Activated CD4-positive, alpha-beta T cell treated with anti-CD3 and anti-CD28 coated beads, Interleukin-2, amount 10 ng/mL, durations not matched to agents 7 days and 5 days (primary cell): ENCODE measurements around the gene OXA1L. TPM values are rescaled to one million over a fixed set of nuclear protein-coding genes. Genes with fewer than 3 reads are reported as not detected.
"Not testable (repeated sequence)": the region's sequence is repeated elsewhere in the genome, so short reads cannot be mapped to it uniquely, and the experiment has no call there.

Experiments
- CTCF ChIA-PET: fragments of 350-600 bp; sonication (Branson Sonifier 250); formaldehyde crosslinking; loops from one replicate; lab custom pipeline; 2021; ENCODE audit warnings: antibody characterized with exemption; lab: Charles Lee
- POLR2A ChIA-PET: fragments of 350-600 bp; sonication (Branson Sonifier 250); formaldehyde crosslinking; loops from one replicate; lab custom pipeline; 2021; ENCODE audit warnings: antibody characterized with exemption; lab: Charles Lee
- DNase-seq: peaks from one replicate; pipeline ENCODE4 v3.0.0-alpha.2; 2020
- H3K27ac Mint-ChIP-seq: one replicate; pipeline ENCODE4 v1.8.0; 2021; ENCODE audit warnings: mild to moderate bottlenecking, moderate library complexity, mixed read lengths
- H3K27me3 Mint-ChIP-seq: one replicate; pipeline ENCODE4 v1.8.0; 2021; ENCODE audit warnings: mixed read lengths
- H3K36me3 Mint-ChIP-seq: one replicate; pipeline ENCODE4 v1.8.0; 2021; ENCODE audit warnings: low read depth, mixed read lengths
- H3K4me1 Mint-ChIP-seq: one replicate; pipeline ENCODE4 v1.8.0; 2021; ENCODE audit warnings: mixed read lengths
- H3K4me3 Mint-ChIP-seq: one replicate; pipeline ENCODE4 v1.8.0; 2021; ENCODE audit warnings: mild to moderate bottlenecking, moderate library complexity, mixed read lengths
- H3K9me3 Mint-ChIP-seq: one replicate; pipeline ENCODE4 v1.8.0; 2021; ENCODE audit warnings: mixed read lengths
- total RNA-seq, 2 experiments: library from RNA; stranded (reverse); gene quantifications; one replicate each; pipeline ENCODE4 v1.2.3, GENCODE V29; 2021

The OXA1L gene
- total RNA-seq, 2 experiments from 2014 or later: 122 to 141 TPM

DNA sequence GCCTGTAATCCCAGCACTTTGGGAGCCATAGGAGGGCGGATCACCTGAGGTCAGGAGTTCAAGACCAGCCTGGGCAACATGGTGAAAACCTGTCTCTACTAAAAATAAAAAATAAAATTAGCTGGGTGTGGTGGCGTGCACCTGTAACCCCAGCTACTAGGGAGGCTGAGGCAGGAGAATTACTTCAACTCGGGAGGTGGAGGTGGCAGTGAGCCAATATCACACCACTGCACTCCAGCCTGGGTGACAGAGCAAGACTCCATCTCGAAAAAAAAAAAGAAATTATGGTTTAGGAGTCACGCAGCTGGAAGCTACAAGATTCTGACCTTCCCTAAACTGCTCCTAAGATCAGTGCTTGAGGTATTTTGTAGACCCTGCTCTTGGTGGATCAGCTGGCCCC is 27.1 kb downstream of the OXA1L start:
- H3K4me1 Mint-ChIP-seq, DNase-seq, H3K4me3 Mint-ChIP-seq, H3K27me3 Mint-ChIP-seq, H3K36me3 Mint-ChIP-seq, POLR2A ChIA-PET, H3K27ac Mint-ChIP-seq, H3K9me3 Mint-ChIP-seq: not testable (repeated sequence)
- CTCF ChIA-PET: interaction anchor here (0.6 to 1.2 kb wide), 3 partner anchors 27 to 1663 kb away, joined by 3 read pairs; partner anchors contain the start of gene OXA1L

DNA sequence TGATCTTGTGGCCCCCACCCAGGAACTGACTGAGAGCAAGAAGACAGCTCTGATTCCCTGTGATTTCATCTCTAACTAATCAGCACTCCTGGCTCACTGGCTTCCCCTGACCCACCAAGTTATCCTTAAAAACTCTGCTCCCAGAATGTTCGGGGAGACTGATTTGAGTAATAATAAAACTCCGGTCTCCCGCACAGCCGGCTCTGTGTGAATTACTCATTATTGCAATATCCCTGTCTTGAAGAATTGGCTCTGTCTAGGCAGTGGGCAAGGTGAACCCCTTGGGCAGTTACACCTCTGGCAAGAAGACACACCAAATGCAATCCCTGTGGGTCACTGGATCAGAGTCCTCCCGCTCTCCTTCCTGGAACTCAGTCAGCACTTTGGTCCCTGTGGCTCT is 27.5 kb downstream of the OXA1L start:
- Mint-ChIP-seq H3K4me3 (no peak overlapping the region), H3K9me3 (no peaks in the 10 kb centered on the region), H3K36me3 (no peaks in the 10 kb centered on the region), H3K27ac (no peak overlapping the region), H3K27me3 (peaks cover 11% of the 10 kb centered on the region), H3K4me1 (peaks cover 4% of the 10 kb centered on the region)
- no peak for DNase-seq
- POLR2A ChIA-PET: no interaction called here
- CTCF ChIA-PET: interaction anchor here (0.5 to 1.2 kb wide), 3 partner anchors 27 to 806 kb away, joined by 3 to 4 read pairs (median 3); partner anchors contain the start of gene OXA1L

DNA sequence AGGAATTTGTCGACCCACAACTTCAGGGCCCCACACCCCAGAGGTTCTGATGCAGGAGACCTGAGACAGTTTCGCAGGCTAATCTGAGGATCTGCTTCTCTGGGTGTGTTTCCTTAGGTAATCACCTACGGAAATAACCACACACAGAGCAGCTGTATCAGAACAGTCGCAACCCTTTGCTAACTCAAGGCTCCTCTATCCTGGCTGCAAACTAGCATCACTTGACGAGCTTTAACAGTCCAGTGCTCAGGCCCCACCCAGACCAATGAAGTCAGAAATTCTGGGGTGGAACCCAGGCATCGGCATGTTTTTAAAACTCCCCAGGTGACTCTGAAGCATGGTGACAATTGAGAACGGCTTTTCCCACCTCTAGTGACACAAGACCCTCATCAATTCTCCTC is 28.1 kb downstream of the OXA1L start:
- Mint-ChIP-seq H3K27ac (no peak overlapping the region), H3K4me1 (peaks cover 4% of the 10 kb centered on the region), H3K4me3 (no peak overlapping the region), H3K27me3 (peaks cover 13% of the 10 kb centered on the region), H3K36me3 (no peaks in the 10 kb centered on the region), H3K9me3 (no peaks in the 10 kb centered on the region)
- POLR2A ChIA-PET: no interaction called here
- no peak for DNase-seq
- CTCF ChIA-PET: interaction anchor here (0.5 to 1.2 kb wide), 2 partner anchors 19 to 807 kb away, joined by 3 to 4 read pairs; no protein-coding TSS in a partner anchor

DNA sequence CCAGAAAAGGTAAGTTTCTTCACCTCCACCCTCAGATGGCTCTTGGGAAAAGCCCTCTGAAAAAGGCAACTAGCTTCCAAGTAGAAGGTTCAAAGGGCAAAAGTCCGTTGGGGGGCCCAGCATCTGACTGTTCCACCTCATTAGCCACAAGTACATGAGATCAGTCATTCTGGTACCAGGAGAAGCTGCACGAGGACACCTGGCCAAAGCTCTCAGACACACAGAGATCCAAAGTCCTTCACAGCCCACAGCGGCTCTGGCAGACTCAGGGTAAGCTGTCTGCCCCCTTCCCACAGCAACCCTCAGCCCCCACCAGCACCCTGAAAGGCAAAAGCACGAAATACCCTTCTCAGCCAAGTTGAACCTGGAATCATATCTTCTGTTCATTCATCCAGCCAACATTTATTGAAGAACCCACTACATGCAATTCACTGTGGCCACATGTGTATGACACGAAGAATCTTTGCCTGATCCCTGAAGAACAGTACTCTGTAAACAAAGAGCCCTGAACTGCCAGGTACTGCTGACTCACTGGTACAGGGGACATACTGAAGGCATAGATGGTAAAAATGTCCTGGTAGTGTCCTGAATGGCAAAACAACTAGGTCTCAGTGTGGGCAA is 29.7 kb downstream of the OXA1L start:
- Mint-ChIP-seq H3K4me3 (no peak overlapping the region), H3K36me3 (no peaks in the 10 kb centered on the region), H3K9me3 (no peaks in the 10 kb centered on the region), H3K27ac (no peak overlapping the region), H3K27me3 (peaks cover 18% of the 10 kb centered on the region), H3K4me1 (no peaks in the 10 kb centered on the region)
- ChIA-PET CTCF (interaction anchor here (1.2 to 2.6 kb wide), 2 partner anchors 11 to 226 kb away, joined by 3 to 10 read pairs; no protein-coding TSS in a partner anchor), POLR2A (no interaction called here)
- DNase-seq: no peak

DNA sequence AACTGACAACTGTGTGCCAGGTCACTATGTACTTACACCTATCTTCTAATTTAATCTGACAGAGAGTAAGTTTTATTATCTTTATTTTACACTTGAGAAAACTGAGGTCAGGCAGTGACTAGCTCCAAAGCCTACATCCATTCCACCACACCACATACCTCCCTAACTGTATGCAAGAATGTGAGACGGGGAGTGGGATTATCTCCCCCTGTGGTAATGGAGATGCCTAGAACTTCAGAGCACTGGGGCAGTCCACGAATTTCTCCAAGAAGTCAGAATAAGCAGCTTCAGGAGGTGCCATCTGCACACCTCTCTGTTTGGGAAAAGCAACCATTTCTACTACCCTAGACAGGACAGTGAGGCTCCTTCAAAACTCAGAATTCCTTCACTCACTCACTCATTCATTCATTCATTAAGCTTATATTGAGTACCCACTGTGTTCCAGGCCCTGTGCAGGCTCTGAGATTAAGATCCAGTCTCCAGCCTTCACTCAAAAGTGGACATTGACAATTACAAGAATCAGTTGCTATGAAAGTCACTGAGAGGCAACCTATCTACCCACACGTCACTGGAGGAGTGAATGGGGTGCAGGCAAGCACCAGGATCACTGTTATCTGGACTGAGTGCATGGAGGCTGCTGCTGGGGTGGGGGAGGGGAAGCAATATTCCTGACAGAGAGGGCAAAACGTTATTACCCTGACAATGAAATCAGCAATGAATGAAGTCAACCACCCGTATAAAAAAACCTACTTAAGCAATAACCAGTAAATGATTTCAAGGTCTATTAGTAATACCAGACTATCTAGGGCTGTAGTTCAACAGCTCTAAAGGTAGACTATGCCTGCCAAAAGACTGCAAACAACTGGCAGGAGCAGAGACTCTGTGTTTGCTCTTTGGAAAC is 30.8 kb downstream of the OXA1L start:
- ChIA-PET POLR2A (no interaction called here), CTCF (interaction anchor here (0.6 to 2.6 kb wide), 2 partner anchors 227 to 809 kb away, joined by 3 to 10 read pairs; no protein-coding TSS in a partner anchor)
- peaks cover 19% of the 10 kb centered on the region for H3K27me3 Mint-ChIP-seq
- H3K36me3 Mint-ChIP-seq: no peaks in the 10 kb centered on the region
- no peaks in the 10 kb centered on the region for H3K9me3 Mint-ChIP-seq
- H3K27ac Mint-ChIP-seq: no peak overlapping the region
- DNase-seq: no peak
- H3K4me1 Mint-ChIP-seq: no peaks in the 10 kb centered on the region
- H3K4me3 Mint-ChIP-seq: no peak overlapping the region

DNA sequence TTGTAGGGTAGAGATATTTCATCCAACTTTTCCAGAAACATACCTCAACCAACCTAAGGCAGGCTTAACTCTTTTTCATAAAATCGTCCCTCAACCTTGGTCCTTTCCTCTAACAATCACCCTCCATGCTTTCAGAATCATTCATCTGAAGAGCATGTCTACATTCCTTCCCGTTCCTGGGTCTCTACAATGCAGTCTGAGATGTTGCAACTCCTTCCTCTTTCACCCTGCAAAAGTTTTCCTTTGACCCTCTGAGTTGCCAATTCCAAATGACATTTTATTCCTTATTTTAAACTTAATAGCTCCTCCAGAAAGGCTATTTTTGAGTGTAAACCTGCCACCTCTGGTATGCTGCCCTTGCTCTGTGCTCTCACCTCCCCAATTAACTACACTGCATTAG is 32.0 kb downstream of the OXA1L start:
- Mint-ChIP-seq H3K36me3 (no peaks in the 10 kb centered on the region), H3K27me3 (peaks cover 25% of the 10 kb centered on the region), H3K4me3 (no peak overlapping the region), H3K27ac (no peak overlapping the region), H3K4me1 (no peaks in the 10 kb centered on the region), H3K9me3 (no peaks in the 10 kb centered on the region)
- ChIA-PET POLR2A (no interaction called here), CTCF (no interaction called here)
- no peak for DNase-seq

DNA sequence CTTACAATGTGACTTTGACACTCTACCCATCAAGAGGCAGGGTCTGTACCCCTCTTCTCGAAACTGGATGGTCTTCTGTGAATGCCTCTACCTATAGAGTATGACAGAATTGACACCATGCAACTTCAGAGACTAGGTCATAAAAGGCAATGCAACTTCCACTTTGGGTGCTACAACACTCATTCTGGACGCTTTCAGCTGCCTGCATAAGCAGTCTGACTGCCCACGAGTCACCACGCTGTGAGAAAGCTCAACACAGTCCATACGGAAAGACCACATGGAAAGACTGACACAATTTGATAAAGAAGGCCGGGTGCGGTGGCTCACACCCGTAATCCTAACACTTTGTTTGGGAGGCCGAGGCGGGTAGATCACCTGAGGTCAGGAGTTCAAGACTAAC is 33.9 kb downstream of the OXA1L start:
- H3K9me3 Mint-ChIP-seq: no peaks in the 10 kb centered on the region
- CTCF ChIA-PET: interaction anchor here (1.4 kb wide), 1 partner anchor 16 kb away, joined by 3 read pairs; no protein-coding TSS in a partner anchor
- DNase-seq: no peak
- H3K4me3 Mint-ChIP-seq: no peak overlapping the region
- H3K4me1 Mint-ChIP-seq: no peaks in the 10 kb centered on the region
- POLR2A ChIA-PET: no interaction called here
- no peak overlapping the region for H3K27ac Mint-ChIP-seq
- no peaks in the 10 kb centered on the region for H3K36me3 Mint-ChIP-seq
- peaks cover 23% of the 10 kb centered on the region for H3K27me3 Mint-ChIP-seq

DNA sequence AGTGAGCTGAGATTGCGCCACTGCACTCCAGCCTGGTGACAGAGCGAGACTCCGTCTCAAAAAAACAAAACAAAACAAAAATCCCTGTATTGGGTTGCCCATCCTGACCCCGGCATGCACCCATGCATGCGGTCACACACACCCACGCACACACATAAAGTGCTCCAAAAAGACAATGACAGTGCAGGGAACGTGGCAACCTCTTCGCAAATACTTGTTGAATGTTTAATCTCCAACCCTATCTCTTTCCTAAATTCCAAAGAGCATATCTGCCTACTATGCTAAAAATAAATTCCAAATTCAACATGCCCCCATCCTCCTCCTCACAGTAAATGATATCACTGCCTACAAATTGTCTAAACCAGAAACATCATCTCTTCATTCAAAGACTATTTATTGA is 35.2 kb downstream of the OXA1L start:
- H3K9me3 Mint-ChIP-seq: no peaks in the 10 kb centered on the region
- H3K27ac Mint-ChIP-seq: no peak overlapping the region
- ChIA-PET CTCF (interaction anchor here (0.6 to 1.4 kb wide), 3 partner anchors 17 to 151 kb away, joined by 3 to 4 read pairs (median 3); no protein-coding TSS in a partner anchor), POLR2A (no interaction called here)
- no peaks in the 10 kb centered on the region for H3K4me1 Mint-ChIP-seq
- DNase-seq: no peak
- no peaks in the 10 kb centered on the region for H3K36me3 Mint-ChIP-seq
- peaks cover 23% of the 10 kb centered on the region for H3K27me3 Mint-ChIP-seq
- no peak overlapping the region for H3K4me3 Mint-ChIP-seq

DNA sequence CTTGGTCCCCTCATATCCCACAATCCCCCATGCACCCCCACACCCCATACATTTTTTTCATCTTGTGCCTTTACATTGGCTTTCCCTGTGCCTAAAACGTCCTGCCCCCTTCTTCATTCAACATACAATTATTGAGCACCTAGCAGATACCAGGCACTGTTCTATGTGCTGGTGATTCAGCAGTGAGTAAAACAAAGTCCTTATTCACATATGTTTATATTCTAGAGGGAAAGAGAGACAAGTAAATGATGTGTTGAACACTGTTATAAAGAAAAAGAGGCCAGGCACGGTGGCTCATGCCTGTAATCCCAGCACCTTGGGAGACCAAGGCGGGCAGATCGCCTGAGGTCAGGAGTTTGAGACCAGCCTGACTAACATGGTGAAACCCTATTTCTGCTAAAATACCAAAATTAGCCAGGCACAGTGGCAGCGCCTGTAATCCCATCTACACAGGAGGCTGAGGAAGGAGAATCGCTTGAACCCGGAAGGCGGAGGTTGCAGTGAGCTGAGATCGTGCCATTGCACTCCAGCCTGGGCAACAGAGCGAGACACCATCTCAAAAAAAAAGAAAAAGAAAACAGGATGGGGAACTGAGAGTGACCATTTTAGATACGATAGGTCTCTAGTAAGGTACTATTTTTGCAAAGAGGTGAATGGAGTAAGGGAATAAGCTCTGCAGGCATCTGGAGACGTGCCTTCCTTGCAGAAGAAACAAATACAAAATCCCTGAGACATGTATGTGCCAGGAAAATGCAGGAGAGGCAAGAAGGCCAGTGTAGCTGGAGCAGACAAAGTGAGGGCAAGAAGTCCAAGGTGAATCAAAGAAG is 36.6 kb downstream of the OXA1L start:
- Mint-ChIP-seq H3K9me3 (no peaks in the 10 kb centered on the region), H3K4me3 (no peak overlapping the region), H3K4me1 (no peaks in the 10 kb centered on the region), H3K36me3 (no peaks in the 10 kb centered on the region), H3K27me3 (peaks cover 26% of the 10 kb centered on the region), H3K27ac (no peak overlapping the region)
- POLR2A ChIA-PET: no interaction called here
- no peak for DNase-seq
- CTCF ChIA-PET: interaction anchor here (0.5 to 0.9 kb wide), 2 partner anchors 97 to 234 kb away, joined by 3 read pairs; no protein-coding TSS in a partner anchor

DNA sequence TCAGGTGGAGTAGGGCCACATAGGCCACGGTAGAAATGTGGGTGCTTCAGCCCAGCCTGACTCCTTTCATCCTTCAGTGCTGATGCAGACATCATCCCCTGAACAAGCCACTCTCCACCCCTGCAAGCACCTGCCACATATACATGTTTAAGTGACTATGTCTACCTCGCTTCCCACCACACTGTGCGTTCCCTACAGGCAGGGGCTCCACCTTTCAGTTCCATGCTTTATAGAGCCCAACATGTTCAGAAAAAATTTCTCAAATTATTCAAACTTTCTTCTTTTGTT is 37.1 kb downstream of the OXA1L start:
- Mint-ChIP-seq H3K4me1 (no peaks in the 10 kb centered on the region), H3K9me3 (no peaks in the 10 kb centered on the region), H3K36me3 (no peaks in the 10 kb centered on the region), H3K4me3 (no peak overlapping the region), H3K27ac (no peak overlapping the region), H3K27me3 (peaks cover 24% of the 10 kb centered on the region)
- DNase-seq: no peak
- CTCF ChIA-PET: interaction anchor here (0.5 to 0.9 kb wide), 2 partner anchors 96 to 234 kb away, joined by 3 read pairs; no protein-coding TSS in a partner anchor
- POLR2A ChIA-PET: no interaction called here

DNA sequence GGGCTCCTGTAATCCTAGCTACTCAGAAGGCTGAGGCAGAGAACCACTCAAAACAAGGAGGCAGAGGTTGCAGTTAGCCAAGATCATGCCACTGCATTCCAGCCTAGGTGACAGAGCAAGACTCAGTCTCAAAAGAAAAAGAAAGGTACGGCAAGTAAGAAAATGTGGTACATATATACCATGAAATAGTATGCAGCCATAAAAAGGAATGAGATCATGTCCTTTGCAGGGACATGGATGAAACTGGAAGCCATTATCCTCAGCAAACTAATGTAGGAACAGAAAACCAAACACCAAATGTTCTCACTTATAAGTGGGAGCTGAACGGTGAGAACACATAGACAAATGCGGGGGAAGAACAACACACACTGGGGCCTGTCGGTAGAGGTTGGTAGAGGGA is 38.7 kb downstream of the OXA1L start:
- H3K36me3 Mint-ChIP-seq, H3K4me3 Mint-ChIP-seq, DNase-seq, H3K9me3 Mint-ChIP-seq, H3K4me1 Mint-ChIP-seq, H3K27ac Mint-ChIP-seq, POLR2A ChIA-PET: not testable (repeated sequence)
- CTCF ChIA-PET: interaction anchor here (0.6 to 1.3 kb wide), 3 partner anchors 18 to 235 kb away, joined by 4 read pairs; no protein-coding TSS in a partner anchor
- H3K27me3 Mint-ChIP-seq: peaks cover 15% of the 10 kb centered on the region

DNA sequence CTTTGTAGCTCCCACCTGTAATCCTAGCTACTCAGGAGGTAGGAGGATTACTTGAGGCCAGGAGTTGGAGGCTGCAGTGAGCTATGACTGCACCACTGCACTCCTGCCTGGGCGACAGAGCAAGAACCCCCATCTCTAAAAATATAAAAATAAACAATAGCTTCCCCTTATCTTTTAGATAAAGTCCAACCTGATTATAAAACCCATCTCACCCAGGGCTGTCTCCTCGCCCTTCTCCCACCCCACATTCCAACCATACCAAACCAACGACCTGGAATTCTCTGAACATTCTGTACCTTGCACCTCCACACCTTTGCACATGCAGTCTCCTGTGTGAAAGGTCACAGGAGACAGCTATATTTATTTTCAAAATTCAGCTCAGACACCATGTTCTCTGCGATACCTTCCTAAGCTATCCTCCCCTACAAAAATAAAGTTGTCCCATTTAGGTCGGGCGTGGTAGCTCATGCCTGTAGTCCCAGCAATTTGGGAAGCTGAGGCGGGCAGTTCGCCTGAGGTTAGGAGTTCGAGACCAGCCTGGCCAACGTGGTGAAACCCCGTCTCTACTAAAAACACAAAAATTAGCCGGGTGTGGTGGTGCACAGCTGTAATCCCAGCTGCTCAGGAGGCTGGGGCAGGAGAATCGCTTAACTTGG is 41.1 kb downstream of the OXA1L start:
- no peak overlapping the region for H3K27ac Mint-ChIP-seq
- no peaks in the 10 kb centered on the region for H3K36me3 Mint-ChIP-seq
- H3K4me1 Mint-ChIP-seq: peaks cover 3% of the 10 kb centered on the region
- H3K4me3 Mint-ChIP-seq: no peak overlapping the region
- ChIA-PET CTCF (interaction anchor here (0.7 to 1.9 kb wide), 4 partner anchors 15 to 251 kb away, joined by 4 to 7 read pairs (median 4); no protein-coding TSS in a partner anchor), POLR2A (no interaction called here)
- DNase-seq: no peak
- H3K27me3 Mint-ChIP-seq: peaks cover 10% of the 10 kb centered on the region
- H3K9me3 Mint-ChIP-seq: no peaks in the 10 kb centered on the region
